GM21619 (cell line): Measurements from ENCODE around the gene CDC42EP5.
"Not testable (repeated sequence)": the region's sequence is repeated elsewhere in the genome, so short reads cannot be mapped to it uniquely, and the experiment has no call there.

Source experiments
- ATAC-seq: cut with Tn5 transposase; IDR thresholded peaks from one replicate; pipeline ENCODE4 v1.9.1; 2021; ENCODE audit not compliant: unreplicated experiment

Gene CDC42EP5

DNA sequence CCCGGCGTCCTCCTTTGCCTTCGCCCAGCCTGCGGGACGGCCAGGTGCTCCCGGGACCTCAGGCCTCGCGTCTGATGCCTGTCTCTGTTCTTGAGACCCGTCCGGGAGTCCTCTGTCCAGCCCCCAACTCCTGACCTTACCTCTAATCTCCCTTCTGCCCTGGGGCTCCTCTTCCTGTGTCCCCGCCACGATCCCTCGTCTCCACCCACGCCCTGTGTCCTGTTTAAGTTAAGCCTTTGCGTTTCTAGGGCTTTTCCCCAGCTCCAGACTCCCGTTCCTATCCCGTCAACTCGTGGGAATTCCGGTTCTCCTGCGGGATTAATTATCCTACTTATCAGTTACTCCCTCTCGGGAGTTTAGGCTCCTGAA lies 23.4 kb downstream of the CDC42EP5 start:
- peak; percentile 3 for ATAC-seq

GRCh38 chr19:54448774-54449700 lies 24.1 kb downstream of the CDC42EP5 start, which contains the start of gene LENG8:
LENG8 (plus strand) TSS chr19:54449199; CDS start chr19:54451345, 2,146 bp downstream.
- peak; percentile 83 for ATAC-seq

DNA sequence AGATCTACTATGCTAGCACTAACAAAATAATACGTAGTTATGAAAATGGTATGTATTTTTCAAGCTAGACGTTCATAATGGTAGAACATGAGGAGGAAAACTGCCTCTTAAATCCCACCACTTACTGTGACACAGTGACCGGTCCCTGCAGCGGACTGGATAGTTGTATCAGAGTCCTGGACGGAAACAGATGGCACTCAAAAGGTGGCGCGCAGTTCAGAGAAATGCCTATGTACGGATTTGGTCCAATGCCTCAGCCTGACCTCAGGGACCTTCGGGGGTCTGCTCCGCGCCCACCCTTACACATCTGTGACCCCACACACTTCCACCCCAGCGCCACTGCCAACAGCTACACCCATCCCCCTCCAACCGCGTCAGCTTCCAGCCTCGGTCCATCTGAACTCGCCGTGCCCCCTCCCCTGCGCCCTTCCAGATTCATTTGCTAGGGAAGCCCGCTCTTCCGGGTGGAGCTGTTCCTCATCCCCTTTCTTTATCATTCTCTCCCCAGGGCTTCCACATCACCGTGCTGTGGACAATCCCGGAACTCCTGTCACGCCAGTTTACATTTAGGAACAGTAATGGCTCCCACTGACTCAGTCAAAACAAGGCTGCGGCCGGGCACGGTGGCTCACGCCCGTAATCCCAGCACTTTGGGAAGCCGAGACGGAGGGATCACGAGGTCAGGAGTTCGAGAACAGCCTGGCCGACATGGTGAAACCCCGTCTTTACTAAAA lies 24.9 kb downstream of the CDC42EP5 start:
- no peak for ATAC-seq

GRCh38 chr19:54446349-54446748 lies 26.7 kb downstream of the CDC42EP5 start:
- not testable (repeated sequence) for ATAC-seq

GRCh38 chr19:54444737-54445136 lies 28.4 kb downstream of the CDC42EP5 start:
- no peak for ATAC-seq

GRCh38 chr19:54440641-54441040 lies 32.5 kb downstream of the CDC42EP5 start:
- ATAC-seq, result no peak

- ATAC-seq, result no peak
Observed at GRCh38 chr19:54439174-54439851, 33.8 kb downstream of the CDC42EP5 start.

DNA sequence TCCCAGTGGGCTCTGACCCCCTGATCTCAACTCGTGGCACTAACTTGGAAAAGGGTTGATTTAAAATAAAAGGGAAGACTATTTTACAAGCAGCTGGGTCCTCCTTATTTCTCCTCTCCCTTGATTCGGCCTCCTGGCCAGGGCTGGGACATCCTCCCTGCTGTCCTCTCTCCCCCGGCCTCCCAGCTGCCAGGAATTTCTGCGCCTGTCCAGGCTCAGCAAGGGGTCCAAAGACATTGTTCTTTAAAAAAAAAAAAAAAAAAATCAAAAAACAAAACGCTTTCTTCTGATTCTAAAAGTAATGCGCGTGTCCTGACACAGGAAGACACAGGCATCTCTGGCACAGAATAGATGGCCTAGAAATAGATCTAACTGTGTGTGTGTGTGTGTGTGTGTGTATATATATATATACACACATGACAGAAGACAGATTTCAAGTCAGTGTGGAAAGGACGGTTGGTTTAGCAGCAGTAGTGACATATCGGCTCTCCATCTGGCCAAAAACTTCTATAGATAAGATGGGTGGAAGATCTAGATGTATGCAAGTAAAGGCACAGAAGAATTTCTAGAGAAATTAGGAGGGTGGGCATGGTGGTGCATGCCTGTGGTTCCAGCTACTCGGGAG lies 36.4 kb downstream of the CDC42EP5 start:
- ATAC-seq, result no peak

GRCh38 chr19:54436031-54436523 lies 37.0 kb downstream of the CDC42EP5 start:
- ATAC-seq, result no peak

DNA sequence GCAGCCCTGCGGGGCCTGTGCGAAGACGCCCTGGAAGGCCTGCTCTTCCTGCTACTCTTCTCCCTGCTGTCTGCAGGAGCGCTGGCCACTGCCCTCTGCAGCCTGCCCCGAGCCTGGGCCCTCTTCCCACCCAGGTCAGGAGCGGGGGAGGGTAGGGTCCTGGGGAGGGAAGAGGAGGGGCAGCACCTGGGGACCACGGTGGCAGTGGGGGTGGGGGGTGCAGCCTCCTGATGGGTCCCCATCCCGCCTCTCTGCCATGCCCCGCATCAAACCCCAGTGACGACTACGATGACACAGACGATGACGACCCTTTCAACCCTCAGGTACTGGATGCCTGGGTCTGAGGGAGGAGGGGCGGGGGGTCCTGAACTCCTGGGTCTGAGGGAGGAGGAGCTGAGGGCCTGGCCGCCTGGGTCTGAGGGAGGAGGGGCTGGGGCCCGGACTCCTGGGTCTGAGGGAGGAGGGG lies 37.5 kb downstream of the CDC42EP5 start:
- ATAC-seq, result no peak

DNA sequence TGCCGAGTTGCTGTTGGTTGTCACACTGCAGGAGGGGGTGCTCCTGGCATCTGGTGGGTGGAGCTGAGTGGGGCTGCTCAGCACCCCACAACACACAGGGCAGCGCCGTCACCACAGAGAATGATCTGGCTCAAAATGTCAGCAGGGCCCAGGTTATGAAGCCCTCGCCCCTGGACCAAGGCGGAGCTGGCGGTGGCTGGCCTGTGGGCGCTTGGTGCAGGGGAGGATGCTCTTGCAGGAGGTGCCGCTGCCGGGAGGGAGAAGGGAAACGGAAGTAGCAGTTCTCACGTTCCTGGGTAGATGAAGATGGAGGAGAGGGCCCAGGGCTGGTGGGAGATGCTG lies 38.3 kb downstream of the CDC42EP5 start:
- no peak for ATAC-seq

DNA sequence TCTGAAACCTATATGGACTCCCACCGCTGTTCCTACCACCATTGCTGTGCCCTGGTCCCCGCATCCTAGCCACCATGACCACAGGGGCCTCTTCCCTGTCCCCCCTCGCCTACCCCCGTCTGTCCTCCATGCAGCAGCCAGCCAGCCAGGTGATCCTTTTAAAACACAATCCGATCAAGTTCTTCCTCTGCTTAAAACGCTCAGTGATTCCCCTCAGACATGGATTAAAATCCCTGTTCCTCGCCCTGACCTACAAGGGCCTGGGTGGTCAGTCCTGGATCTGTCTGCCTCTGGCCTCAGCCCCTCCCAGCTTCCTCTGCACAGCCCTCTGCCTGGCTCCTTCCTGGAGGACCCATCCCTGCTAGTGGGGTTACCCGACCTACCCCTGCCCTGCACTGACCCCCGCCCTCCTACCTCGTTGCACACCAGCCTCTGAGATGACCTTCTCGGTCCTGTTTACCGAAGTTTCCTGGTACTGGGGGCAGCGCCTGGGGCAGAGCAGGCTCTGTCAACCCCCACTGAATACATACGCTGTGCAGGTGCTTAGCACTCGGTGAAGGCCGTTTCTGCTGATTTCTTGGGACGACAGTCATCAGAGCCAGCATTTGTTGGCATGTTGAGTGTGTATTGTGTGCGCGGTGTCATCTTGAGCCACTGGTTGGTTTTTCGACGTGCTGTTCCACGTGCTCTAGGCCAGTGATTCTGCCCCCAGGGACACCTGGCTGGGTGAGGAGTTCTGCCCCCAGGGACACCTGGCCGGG lies 38.8 kb downstream of the CDC42EP5 start:
- ATAC-seq, result no peak

DNA sequence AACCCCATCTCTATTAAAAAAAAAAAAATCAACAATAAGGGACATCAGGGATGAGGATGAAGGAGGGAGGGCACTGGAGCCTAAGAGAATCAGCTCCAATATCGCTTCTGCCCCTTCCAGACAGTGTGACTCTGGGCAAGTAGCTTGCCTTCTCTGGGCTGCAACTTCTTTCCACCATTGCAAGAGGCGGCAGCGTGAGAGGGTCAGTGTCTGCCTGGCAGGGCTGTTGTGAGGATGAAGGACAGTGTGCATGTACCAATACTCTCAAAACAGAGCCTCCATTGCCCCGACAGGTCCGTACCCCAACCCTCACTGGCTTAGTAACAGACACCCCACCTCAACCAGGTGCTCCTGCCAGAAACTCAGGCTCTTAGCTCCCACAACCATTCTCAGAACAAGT lies 39.4 kb downstream of the CDC42EP5 start:
- no peak for ATAC-seq

- no peak for ATAC-seq
Observed at GRCh38 chr19:54432144-54432738, 40.9 kb downstream of the CDC42EP5 start.

- ATAC-seq, result no peak
Observed at GRCh38 chr19:54431255-54431838, 41.7 kb downstream of the CDC42EP5 start.

- ATAC-seq, result no peak
Observed at GRCh38 chr19:54430306-54431254, 42.5 kb downstream of the CDC42EP5 start.

GRCh38 chr19:54429545-54430227 lies 43.4 kb downstream of the CDC42EP5 start:
- no peak for ATAC-seq

- no peak for ATAC-seq
Observed at GRCh38 chr19:54429176-54429495, 44.0 kb downstream of the CDC42EP5 start.
